Measurements from ENCODE around the gene AOC3. TPM values are rescaled to one million over a fixed set of nuclear protein-coding genes. Genes with fewer than 3 reads are reported as not detected.

Gene AOC3
- polyA plus RNA-seq, 1 donor (not counting 4 experiments of a cell fraction or from before 2014, with no cell fraction given), result 0.22 TPM

GRCh38 chr17:42878924-42879595 is 28.1 kb downstream of the AOC3 start:
- no peak overlapping the region for H2AFZ ChIP-seq (ENCODE audit: control insufficient read depth, low read length)
- TF ChIP-seq, protein P1, sequence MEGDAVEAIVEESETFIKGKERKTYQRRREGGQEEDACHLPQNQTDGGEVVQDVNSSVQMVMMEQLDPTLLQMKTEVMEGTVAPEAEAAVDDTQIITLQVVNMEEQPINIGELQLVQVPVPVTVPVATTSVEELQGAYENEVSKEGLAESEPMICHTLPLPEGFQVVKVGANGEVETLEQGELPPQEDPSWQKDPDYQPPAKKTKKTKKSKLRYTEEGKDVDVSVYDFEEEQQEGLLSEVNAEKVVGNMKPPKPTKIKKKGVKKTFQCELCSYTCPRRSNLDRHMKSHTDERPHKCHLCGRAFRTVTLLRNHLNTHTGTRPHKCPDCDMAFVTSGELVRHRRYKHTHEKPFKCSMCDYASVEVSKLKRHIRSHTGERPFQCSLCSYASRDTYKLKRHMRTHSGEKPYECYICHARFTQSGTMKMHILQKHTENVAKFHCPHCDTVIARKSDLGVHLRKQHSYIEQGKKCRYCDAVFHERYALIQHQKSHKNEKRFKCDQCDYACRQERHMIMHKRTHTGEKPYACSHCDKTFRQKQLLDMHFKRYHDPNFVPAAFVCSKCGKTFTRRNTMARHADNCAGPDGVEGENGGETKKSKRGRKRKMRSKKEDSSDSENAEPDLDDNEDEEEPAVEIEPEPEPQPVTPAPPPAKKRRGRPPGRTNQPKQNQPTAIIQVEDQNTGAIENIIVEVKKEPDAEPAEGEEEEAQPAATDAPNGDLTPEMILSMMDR (optimal IDR thresholded peaks at IDR 0.05 in 1 of 3, IDR thresholded peaks at IDR 0.05 in 1 of 3, conservative IDR thresholded peaks at IDR 0.05 in 1 of 3; ENCODE audit: extremely low read depth in 1 of 3, insufficient read depth in 2 of 3, low read length in 3 of 3), result no peak
- TF ChIP-seq EZH2 (IDR thresholded peaks at IDR 0.05; ENCODE audit: low read length), result no peak
- FAIRE-seq (no peak), DNase-seq (ENCODE audit: low read depth, low spot score) (no peak)
- H3K4me3 ChIP-seq (ENCODE audit: control insufficient read depth in 2 of 3, extremely low read depth in 1 of 3, insufficient read depth in 2 of 3, low read depth in 1 of 3, low read length in 3 of 3), result no peak overlapping the region
- H3K4me2 ChIP-seq (ENCODE audit: control insufficient read depth, extremely low read depth, insufficient read depth, low read depth, low read length), result no peak overlapping the region
- H3K79me2 ChIP-seq (ENCODE audit: control insufficient read depth, insufficient read depth, low read length), result no peaks in the 10 kb centered on the region
- H3K27ac ChIP-seq (ENCODE audit: control insufficient read depth, insufficient read depth, low read length), result no peak overlapping the region
- H3K9ac ChIP-seq (ENCODE audit: control insufficient read depth, extremely low read depth, insufficient read depth, low read length), result no peak overlapping the region
- peaks cover 25% of the 10 kb centered on the region for H3K27me3 ChIP-seq (ENCODE audit: control insufficient read depth, extremely low read depth, insufficient read depth, low read length)
- dilution Hi-C loops (cut with MboI; ENCODE audit: extremely low pct_ligation_motif_present, low sequenced_read_pairs), result no loop called here
- H3K4me1 ChIP-seq (ENCODE audit: control insufficient read depth, extremely low read depth, insufficient read depth, low read length), result no peaks in the 10 kb centered on the region
- H3K9me1 ChIP-seq (ENCODE audit: control insufficient read depth, extremely low read depth, insufficient read depth, low read length), result no peaks in the 10 kb centered on the region
- no peaks in the 10 kb centered on the region for H3K36me3 ChIP-seq (ENCODE audit: control insufficient read depth in 2 of 2, extremely low read depth in 1 of 2, insufficient read depth in 2 of 2, low read length in 2 of 2)
- H4K20me1 ChIP-seq (ENCODE audit: control insufficient read depth, extremely low read depth, insufficient read depth, low read length), result no peaks in the 10 kb centered on the region
- no peaks in the 10 kb centered on the region for H3K9me3 ChIP-seq (ENCODE audit: control insufficient read depth, low read depth, low read length)

GRCh38 chr17:42879596-42879985 is 28.6 kb downstream of the AOC3 start:
- H3K36me3 ChIP-seq (ENCODE audit: control insufficient read depth in 2 of 2, extremely low read depth in 1 of 2, insufficient read depth in 2 of 2, low read length in 2 of 2), result no peaks in the 10 kb centered on the region
- DNase-seq (ENCODE audit: low read depth, low spot score) (no peak), FAIRE-seq (no peak)
- peaks cover 25% of the 10 kb centered on the region for H3K27me3 ChIP-seq (ENCODE audit: control insufficient read depth, extremely low read depth, insufficient read depth, low read length)
- H3K9ac ChIP-seq (ENCODE audit: control insufficient read depth, extremely low read depth, insufficient read depth, low read length), result no peak overlapping the region
- no peak overlapping the region for H3K4me2 ChIP-seq (ENCODE audit: control insufficient read depth, extremely low read depth, insufficient read depth, low read depth, low read length)
- TF ChIP-seq EZH2 (IDR thresholded peaks at IDR 0.05; ENCODE audit: low read length), result no peak
- TF ChIP-seq, protein P1 (optimal IDR thresholded peaks at IDR 0.05 in 1 of 3, IDR thresholded peaks at IDR 0.05 in 1 of 3, conservative IDR thresholded peaks at IDR 0.05 in 1 of 3; ENCODE audit: extremely low read depth in 1 of 3, insufficient read depth in 2 of 3, low read length in 3 of 3), result no peak
- no peaks in the 10 kb centered on the region for H4K20me1 ChIP-seq (ENCODE audit: control insufficient read depth, extremely low read depth, insufficient read depth, low read length)
- no peaks in the 10 kb centered on the region for H3K79me2 ChIP-seq (ENCODE audit: control insufficient read depth, insufficient read depth, low read length)
- dilution Hi-C loops (cut with MboI; ENCODE audit: extremely low pct_ligation_motif_present, low sequenced_read_pairs), result no loop called here
- no peak overlapping the region for H2AFZ ChIP-seq (ENCODE audit: control insufficient read depth, low read length)
- no peaks in the 10 kb centered on the region for H3K9me3 ChIP-seq (ENCODE audit: control insufficient read depth, low read depth, low read length)
- no peaks in the 10 kb centered on the region for H3K9me1 ChIP-seq (ENCODE audit: control insufficient read depth, extremely low read depth, insufficient read depth, low read length)
- no peak overlapping the region for H3K4me3 ChIP-seq (ENCODE audit: control insufficient read depth in 2 of 3, extremely low read depth in 1 of 3, insufficient read depth in 2 of 3, low read depth in 1 of 3, low read length in 3 of 3)
- H3K27ac ChIP-seq (ENCODE audit: control insufficient read depth, insufficient read depth, low read length), result no peak overlapping the region
- no peaks in the 10 kb centered on the region for H3K4me1 ChIP-seq (ENCODE audit: control insufficient read depth, extremely low read depth, insufficient read depth, low read length)

Measured in keratinocyte (primary cell).